ENCODE results near the gene MAML1. TPM values are rescaled to one million over a fixed set of nuclear protein-coding genes. Genes with fewer than 3 reads are reported as not detected.

The MAML1 gene
- total RNA-seq, 1 donor from 2014 or later: 20.4 TPM

- DNase-seq (ENCODE audit: low spot score): no peak
These were observed 71.3 kb downstream of the MAML1 start for GRCh38 chr5:179803651-179804554.

GRCh38 chr5:179804555-179804947 is 71.9 kb downstream of the MAML1 start:
- no peak for DNase-seq (ENCODE audit: low spot score)

GRCh38 chr5:179805070-179805528 is 72.5 kb downstream of the MAML1 start:
- DNase-seq (ENCODE audit: low spot score): no peak

GRCh38 chr5:179805529-179806249 is 73.1 kb downstream of the MAML1 start:
- no peak for DNase-seq (ENCODE audit: low spot score)

- no peak for DNase-seq (ENCODE audit: low spot score)
These were observed 73.8 kb downstream of the MAML1 start, which contains the start of gene MGAT4B for GRCh38 chr5:179806250-179807048. MGAT4B (minus strand) TSS chr5:179806866; CDS start chr5:179806583, 283 bp downstream.

GRCh38 chr5:179812135-179812825 is 79.7 kb downstream of the MAML1 start:
- DNase-seq (ENCODE audit: low spot score): no peak

GRCh38 chr5:179812997-179813607 is 80.5 kb downstream of the MAML1 start:
- DNase-seq (ENCODE audit: low spot score): no peak

- no peak for DNase-seq (ENCODE audit: low spot score)
These were observed 81.5 kb downstream of the MAML1 start for GRCh38 chr5:179814090-179814489.

GRCh38 chr5:179815491-179816249 is 83.0 kb downstream of the MAML1 start:
- no peak for DNase-seq (ENCODE audit: low spot score)

GRCh38 chr5:179816401-179816795 is 83.8 kb downstream of the MAML1 start:
- DNase-seq (ENCODE audit: low spot score): no peak

- DNase-seq (ENCODE audit: low spot score): no peak
These were observed 84.3 kb downstream of the MAML1 start for GRCh38 chr5:179816796-179817469.

- no peak for DNase-seq (ENCODE audit: low spot score)
These were observed 84.8 kb downstream of the MAML1 start for GRCh38 chr5:179817470-179817840.

GRCh38 chr5:179817890-179818745 is 85.5 kb downstream of the MAML1 start:
- DNase-seq (ENCODE audit: low spot score): no peak

GRCh38 chr5:179818746-179819295 is 86.2 kb downstream of the MAML1 start:
- peak; percentile 98 for DNase-seq (ENCODE audit: low spot score)

GRCh38 chr5:179819296-179820126 is 86.9 kb downstream of the MAML1 start:
- no peak for DNase-seq (ENCODE audit: low spot score)

- DNase-seq (ENCODE audit: low spot score): no peak
These were observed 87.5 kb downstream of the MAML1 start for GRCh38 chr5:179820127-179820482.

Measured in mesenteric fat pad (tissue), 1 donor.